Measurements from ENCODE around the gene MYO3B. TPM values are rescaled to one million over a fixed set of nuclear protein-coding genes. Genes with fewer than 3 reads are reported as not detected.

The MYO3B gene
- total and polyA plus RNA-seq, 2 of the 8 experiments (the other 6 are each of a cell fraction or from before 2014, with no cell fraction given) = 0.17 to 0.19 TPM

GRCh38 chr2:170218931-170219330 is 41.0 kb downstream of the MYO3B start:
- ChIA-PET POLR2A (ENCODE audit: partially characterized antibody) (no interaction called here), CTCF (ENCODE audit: partially characterized antibody) (interaction anchor here (0.8 to 1.9 kb wide), 3 partner anchors 17 to 205 kb away, joined by 3 to 5 read pairs (median 4); no protein-coding TSS in a partner anchor)
- H2BK5ac ChIP-seq (ENCODE audit: low read depth, low read length) = no peak overlapping the region
- no peak overlapping the region for H3K4ac ChIP-seq (replicated peaks; ENCODE audit: insufficient read length, low read depth, low read length)
- no peak overlapping the region for H4K5ac ChIP-seq (ENCODE audit: insufficient read length, low read depth, low read length)
- TF ChIP-seq RAD21 (IDR thresholded peaks at IDR 0.05 in 1 of 2, conservative IDR thresholded peaks at IDR 0.05 in 1 of 2; ENCODE audit: low read depth in 2 of 2, low read length in 2 of 2) = no peak
- no peak for TF ChIP-seq TAF7 (optimal IDR thresholded peaks at IDR 0.05; ENCODE audit: borderline replicate concordance, low read depth, low read length)
- TF ChIP-seq KDM5A (IDR thresholded peaks at IDR 0.05; ENCODE audit: low read length) = no peak
- TF ChIP-seq SP1 (IDR thresholded peaks at IDR 0.05; ENCODE audit: low read depth, low read length) = no peak
- TF ChIP-seq CTCF (IDR thresholded peaks at IDR 0.05; ENCODE audit: control extremely low read depth in 1 of 3, insufficient read depth in 1 of 3, low read depth in 1 of 3, low read length in 3 of 3) = no peak
- no peak for TF ChIP-seq RNF2 (IDR thresholded peaks at IDR 0.05; ENCODE audit: borderline replicate concordance, low read depth, low read length, missing control alignments, poor library complexity, severe bottlenecking)
- no peak for TF ChIP-seq POLR2AphosphoS5 (IDR thresholded peaks at IDR 0.05; ENCODE audit: low read depth, low read length)
- no peak for TF ChIP-seq E2F6 (IDR thresholded peaks at IDR 0.05)
- no peak overlapping the region; the same call in 1 of the 2 replicates for H3K18ac ChIP-seq (ENCODE audit: extremely low read depth, low read length)
- H2AK5ac ChIP-seq (ENCODE audit: low read depth, low read length) = no peak overlapping the region
- no peaks in the 10 kb centered on the region for H3K79me2 ChIP-seq (ENCODE audit: control insufficient read depth in 1 of 2, insufficient read depth in 2 of 2, low read length in 2 of 2)
- FAIRE-seq = no peak
- H2BK120ac ChIP-seq (replicated peaks; ENCODE audit: low read depth, low read length) = no peak overlapping the region
- H2BK15ac ChIP-seq (ENCODE audit: low read length) = no peak overlapping the region
- no peaks in the 10 kb centered on the region for H3K27me3 ChIP-seq (replicated peaks in 1 of 4; ENCODE audit: control insufficient read depth in 3 of 4, extremely low read depth in 1 of 4, insufficient read depth in 3 of 4, low read length in 3 of 4)
- no peak for DNase-seq (ENCODE audit: low read depth in 1 of 2, low spot score in 2 of 2)
- H3K36me3 ChIP-seq (ENCODE audit: control insufficient read depth in 2 of 4, insufficient read depth in 4 of 4, low read length in 3 of 4) = no peaks in the 10 kb centered on the region; a peak in 1 of 8 replicates
- H2BK20ac ChIP-seq (ENCODE audit: low read length) = no peak overlapping the region; the same call in 1 of the 2 replicates
- peak overlapping the region; percentile 45; the same call in 1 of the 2 replicates for H2BK12ac ChIP-seq (ENCODE audit: low read depth, low read length)
- no peak overlapping the region for H3K23ac ChIP-seq (ENCODE audit: insufficient read length)
- no peak overlapping the region for H3K14ac ChIP-seq (ENCODE audit: insufficient read length)
- no peak overlapping the region for H3K27ac ChIP-seq (ENCODE audit: low read depth, low read length)
- H3K79me1 ChIP-seq (ENCODE audit: low read depth, low read length) = no peaks in the 10 kb centered on the region
- no peak overlapping the region for H4K8ac ChIP-seq (ENCODE audit: extremely low read depth, insufficient read depth, low read length)
- H3K56ac ChIP-seq (replicated peaks; ENCODE audit: insufficient read length, low read depth, low read length) = no peak overlapping the region
- H2AFZ ChIP-seq (ENCODE audit: low read length) = no peak overlapping the region
- no peak overlapping the region for H3K4me3 ChIP-seq (ENCODE audit: extremely low read depth in 1 of 4, insufficient read depth in 2 of 4, low read depth in 3 of 4, low read length in 4 of 4)
- no peaks in the 10 kb centered on the region for H3K23me2 ChIP-seq (ENCODE audit: low read depth, low read length)
- H3K4me2 ChIP-seq (ENCODE audit: insufficient read depth in 1 of 2, low read depth in 2 of 2, low read length in 2 of 2) = no peak overlapping the region
- no peaks in the 10 kb centered on the region for H4K20me1 ChIP-seq (replicated peaks in 1 of 2; ENCODE audit: control insufficient read depth in 1 of 2, insufficient read depth in 2 of 2, low read length in 2 of 2)
- H3K9me3 ChIP-seq (ENCODE audit: insufficient read depth in 2 of 2, low read depth in 1 of 2, low read length in 1 of 2) = no peaks in the 10 kb centered on the region
- H4K91ac ChIP-seq (replicated peaks; ENCODE audit: insufficient read length, low read length) = peak overlapping the region; percentile 36
- H3K9ac ChIP-seq (replicated peaks in 1 of 4; ENCODE audit: extremely low read depth in 1 of 4, low read depth in 3 of 4, low read length in 3 of 4) = no peak overlapping the region
- 79% methylated on average over 1 of the region's 1 CpG; no CpG with 5 or more reads in 1 of the 2 experiments for WGBS, 2 experiments (ENCODE audit: extremely low coverage in 1 of 2, insufficient coverage in 1 of 2, insufficient read length in 1 of 2, insufficient replicate concordance in 2 of 2, low coverage in 1 of 2, low lambda C conversion rate in 2 of 2, missing lambda C conversion rate in 1 of 2)
- H3K4me1 ChIP-seq (replicated peaks in 1 of 4; ENCODE audit: control insufficient read depth in 3 of 4, insufficient read depth in 4 of 4, low read length in 3 of 4) = peaks cover 3 to 29% (median 19%) of the 10 kb centered on the region in 4 experiments; a peak in 6 of 7 replicates
